GM19238 (cell line): ENCODE data around the gene RINL.
"Not testable (repeated sequence)": the region's sequence is repeated elsewhere in the genome, so short reads cannot be mapped to it uniquely, and the experiment has no call there.

Source experiments
- DNase-seq: peaks from one replicate; pipeline ENCODE4 v3.0.0; 2011; ENCODE audit warnings: low spot score; ENCODE audit not compliant: insufficient read length

The RINL gene

DNA sequence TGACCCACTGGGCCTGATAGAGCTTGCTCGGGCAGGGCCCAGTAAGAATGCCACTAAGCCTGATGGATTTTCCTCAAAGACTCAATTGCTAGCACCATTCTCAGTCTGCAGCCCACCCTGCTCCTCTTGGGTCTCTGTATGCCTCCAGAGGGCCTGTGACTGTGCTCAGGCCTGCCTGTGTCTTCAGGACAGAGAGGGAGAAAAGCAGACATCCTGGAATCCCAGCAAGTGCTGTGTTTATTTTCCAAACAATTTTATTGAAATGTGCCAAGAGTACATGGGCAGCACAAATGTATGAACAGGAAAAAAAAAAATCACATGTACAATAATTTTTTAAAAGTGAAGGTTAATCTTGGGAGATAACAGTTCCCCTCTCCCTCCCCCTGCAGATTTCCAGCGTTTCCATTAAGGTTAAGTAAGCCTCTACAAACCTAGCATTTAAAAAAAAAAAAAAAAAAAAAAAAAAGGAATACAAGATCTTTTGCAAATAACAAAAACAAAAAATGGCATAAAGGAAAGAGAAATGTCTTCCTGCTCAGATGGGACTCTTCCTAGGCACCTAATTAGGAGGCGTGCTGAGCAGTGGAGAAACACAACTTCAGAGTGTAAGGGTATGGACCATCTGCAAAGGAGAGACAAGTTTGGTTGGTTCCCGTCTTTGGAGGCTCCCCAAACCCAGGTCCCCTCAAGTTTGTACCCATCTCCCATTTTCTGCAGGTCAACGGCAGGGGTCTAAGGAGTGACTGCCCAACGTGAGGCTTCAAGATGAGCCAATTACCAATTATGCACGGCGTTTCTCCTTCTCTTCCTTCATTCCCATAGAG is 41.7 kb downstream of the RINL start:
- DNase-seq = no peak

DNA sequence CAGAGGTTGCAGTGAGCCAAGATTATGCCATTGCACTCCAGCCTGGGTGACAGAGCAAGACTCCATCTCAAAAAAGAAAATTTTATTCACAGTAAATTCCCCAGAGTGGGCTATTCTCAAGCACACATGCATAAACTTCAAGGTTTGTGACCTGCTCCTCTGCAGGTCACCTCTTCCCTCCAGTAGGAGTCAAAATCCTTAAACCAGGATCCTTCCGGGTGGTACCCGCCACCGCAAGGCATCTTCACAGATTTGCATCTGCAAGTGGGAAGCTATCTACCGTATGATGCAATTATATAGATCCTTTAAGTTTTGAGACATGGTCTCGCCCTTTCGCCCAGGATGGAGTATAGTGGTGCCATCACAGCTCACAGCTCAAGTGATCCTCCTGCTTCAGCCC is 43.5 kb downstream of the RINL start:
- no peak for DNase-seq

DNA sequence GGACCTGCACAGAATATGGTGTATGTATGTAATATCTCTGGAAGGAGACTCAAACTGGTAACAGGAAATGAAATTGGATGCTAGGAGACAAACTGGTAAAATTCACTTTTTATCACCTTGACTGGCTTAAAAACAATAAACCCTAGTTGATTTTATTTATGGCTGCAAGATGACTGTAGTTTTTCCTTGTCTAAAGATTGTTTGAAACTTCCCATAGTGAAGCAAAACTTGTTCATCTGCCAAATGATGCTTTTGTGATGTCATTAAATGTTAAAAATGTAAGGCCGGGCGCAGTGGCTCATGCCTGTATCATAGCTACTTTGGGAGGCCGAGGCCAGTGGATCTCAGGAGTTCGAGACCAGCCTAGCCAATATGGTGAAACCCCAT is 44.0 kb downstream of the RINL start:
- DNase-seq = no peak

DNA sequence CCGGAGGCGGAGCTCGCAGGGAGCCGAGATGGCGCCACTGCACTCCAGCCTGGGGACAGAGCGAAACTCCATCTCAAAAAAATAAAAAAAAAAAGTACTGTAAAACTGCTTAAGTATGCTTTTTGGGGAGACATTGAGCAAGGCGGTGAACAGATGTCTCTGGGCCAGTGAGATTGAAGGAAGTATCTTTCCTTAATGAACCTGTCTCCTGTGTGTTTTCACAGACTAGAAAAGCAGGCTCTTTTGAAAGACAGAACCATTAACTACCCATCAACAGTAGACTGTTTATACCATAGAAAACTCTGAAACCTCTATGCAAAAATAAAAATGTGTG is 45.0 kb downstream of the RINL start:
- no peak for DNase-seq

DNA sequence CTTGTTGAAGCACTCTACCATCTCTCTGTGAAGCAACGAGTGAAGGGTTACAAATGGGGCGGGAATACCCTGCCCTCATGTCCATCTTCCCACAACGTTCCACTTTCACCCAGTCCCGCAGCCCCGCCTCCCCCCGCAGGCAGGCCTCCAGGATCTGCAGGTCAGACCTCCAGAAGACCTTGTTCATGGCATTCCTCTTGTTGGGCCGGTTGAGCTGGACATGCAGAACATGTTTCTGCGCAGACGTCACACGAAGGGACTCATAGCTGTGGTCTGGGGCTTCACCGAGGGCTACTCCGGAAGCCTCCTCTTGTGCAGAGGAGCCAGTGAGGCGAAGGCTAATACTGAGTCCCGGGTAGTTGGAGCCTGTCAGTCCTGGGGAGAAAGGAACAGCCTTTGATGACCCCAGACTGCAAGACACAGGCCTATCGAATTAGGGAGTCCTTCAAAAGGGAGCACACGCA is 46.9 kb downstream of the RINL start:
- DNase-seq = peak; percentile 74

DNA sequence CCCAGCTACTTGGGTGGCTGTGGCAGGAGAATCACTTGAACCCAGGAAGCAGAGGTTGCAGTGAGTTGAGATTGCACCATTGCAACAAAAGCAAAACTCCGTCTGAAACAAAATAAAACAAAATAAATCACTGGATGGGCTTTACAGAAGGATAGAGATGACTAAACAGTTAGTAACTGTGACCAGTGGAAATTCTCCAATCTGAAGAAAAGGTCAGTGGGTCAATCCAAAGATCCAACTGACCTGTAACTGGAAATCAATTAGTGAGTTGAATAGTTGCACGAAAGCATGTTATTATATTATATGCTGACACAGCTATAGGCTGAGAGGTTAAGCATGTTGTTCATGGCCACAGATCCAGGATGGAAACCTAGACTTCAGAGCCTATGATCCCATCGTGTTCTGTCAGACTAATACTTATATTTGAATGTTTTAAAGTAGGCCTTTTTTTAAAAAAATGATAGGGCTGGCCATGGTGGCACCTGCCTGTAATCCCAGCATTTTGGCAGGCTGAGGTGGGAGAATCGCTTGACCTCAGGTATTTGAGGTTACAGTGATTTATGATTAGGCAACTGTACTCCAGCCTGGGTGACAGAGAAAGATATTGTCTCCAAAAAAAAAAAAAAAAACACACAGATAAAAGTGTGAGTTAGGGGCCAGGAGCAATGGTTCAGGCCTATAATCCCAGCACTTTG is 47.9 kb downstream of the RINL start:
- DNase-seq = no peak

DNA sequence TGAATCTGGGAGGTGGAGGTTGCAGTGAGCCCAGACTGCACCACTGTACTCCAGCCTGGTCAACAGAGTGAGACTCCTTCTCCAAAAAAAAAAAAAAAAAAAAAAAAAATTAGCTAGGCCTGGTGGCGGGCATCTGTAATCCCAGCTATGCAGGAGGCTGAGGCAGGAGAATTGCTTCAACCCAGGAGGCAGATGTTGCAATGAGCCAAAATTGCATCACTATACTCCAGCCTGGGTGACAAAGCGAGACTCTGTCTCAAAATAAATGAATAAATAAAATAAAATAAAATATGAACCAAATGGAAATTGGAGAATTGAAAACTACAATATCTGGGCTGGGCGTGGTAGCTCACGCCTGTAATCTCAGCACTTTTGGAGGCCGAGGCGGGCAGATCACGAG is 48.9 kb downstream of the RINL start:
- DNase-seq = not testable (repeated sequence)

DNA sequence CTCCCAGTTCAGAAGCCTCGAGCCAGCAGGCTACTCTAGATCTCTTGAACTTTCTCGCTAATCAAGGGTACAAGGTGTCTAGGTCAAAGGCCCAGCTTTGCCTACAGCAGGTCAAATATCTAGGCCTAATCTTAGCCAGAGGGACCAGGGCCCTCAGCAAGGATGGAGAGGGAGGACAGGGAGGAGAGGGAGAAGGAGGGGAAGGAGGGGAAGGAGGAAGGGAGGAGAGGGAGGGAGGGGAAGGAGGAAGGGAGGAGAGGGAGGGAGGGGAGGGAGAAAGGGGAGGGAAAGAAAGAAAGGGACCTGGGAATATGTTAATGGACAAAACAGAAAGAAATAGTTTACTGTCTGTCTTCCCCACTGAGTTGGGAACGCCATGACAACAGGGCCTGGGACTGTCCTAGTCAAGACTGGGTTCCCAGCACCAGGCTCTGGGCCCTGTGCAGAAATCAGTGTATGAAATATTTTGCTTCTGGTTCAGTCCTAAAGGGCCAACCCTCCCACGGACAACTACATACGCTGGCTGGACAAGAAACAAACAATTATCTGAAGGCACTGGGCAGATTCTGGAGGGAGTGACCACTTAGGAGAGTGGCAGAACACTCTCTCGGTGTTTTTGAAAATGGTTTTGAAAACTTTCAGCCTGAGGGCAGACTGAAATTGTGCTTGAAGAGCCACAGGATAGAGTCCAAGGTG is 51.1 kb downstream of the RINL start:
- DNase-seq = no peak

DNA sequence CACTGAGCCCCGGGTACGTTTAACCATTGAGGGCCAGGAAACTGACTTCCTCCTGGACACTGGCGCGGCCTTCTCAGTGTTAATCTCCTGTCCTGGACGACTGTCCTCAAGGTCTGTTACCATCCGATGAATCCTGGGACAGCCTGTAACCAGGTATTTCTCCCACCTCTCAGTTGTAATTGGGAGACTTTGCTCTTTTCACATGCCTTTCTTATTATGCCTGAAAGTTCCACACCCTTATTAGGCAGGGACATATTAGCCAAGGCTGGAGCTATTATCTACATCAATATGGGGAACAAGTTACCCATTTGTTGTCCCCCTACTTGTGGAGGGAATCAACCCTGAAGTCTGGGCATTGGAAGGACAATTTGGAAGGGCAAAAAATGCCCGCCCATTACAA is 52.1 kb downstream of the RINL start:
- not testable (repeated sequence) for DNase-seq

DNA sequence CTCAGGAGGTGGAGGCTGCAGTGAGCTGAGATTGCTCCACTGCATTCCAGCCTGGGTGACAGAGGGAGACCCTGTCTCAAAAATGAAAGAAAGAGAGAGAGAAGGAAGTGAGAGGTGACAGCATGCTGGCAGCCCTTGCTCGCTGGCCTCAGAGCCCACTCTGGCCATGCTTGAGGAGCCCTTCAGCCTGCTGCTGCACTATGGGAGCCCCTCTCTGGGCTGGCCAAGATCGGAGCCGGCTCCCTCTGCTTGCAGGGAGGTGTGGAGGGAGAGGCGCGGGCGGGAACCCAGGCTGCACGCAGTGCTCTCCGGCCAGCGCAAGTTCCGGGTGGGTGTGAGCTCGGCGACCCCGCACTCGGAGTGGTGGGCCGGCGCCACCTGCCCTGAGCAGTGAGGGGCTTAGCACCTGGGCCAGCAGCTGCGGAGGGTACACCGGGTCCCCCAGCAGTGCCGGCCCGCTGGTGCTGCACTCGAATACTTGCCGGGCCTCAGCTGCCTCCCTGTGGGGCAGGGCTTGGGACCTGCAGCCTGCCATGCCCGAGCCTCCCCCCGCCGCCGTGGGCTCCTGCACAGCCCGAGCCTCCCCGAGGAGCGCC is 56.7 kb downstream of the RINL start:
- DNase-seq = not testable (repeated sequence)

DNA sequence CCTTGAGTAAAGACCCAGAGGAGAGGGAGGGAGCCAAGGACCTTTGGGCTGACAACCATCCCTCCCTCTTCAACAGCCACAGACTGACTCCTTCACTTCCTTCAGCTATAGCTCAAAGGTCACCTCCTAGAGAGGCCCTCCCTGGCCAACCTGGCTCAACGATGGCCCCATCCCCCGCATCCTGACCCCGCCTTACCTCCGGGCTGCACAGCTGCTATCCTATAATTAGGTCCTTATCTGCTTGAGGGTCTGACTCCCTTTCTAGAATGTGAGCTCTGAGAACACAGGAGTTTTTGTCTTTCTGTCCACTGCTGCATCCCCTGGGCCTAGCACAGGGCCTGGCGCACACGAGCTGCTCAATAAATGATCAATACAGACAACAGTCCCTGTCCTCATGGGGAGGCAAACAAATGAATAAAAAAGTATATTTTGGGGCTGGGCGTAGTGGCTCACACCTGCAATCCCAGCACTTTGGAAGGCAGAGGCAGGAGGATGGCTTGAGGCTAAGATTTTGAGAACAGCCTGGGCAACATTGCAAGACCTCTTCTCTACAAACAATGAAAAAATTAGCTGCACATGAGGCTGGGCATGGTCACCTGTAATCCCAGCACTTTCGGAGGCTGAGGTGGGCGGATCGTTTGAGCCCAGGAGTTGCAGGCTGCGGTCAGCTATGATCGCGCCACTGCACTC is 58.7 kb downstream of the RINL start:
- no peak for DNase-seq
